T-helper 2 cell (primary cell): ENCODE measurements around the gene CYP8B1.

Source experiments
- DNase-seq, 5 experiments: peaks; one replicate each; pipeline versions ENCODE4 v3.0.0 to v3.0.0-alpha.2; 2012 to 2022

Gene CYP8B1

DNA sequence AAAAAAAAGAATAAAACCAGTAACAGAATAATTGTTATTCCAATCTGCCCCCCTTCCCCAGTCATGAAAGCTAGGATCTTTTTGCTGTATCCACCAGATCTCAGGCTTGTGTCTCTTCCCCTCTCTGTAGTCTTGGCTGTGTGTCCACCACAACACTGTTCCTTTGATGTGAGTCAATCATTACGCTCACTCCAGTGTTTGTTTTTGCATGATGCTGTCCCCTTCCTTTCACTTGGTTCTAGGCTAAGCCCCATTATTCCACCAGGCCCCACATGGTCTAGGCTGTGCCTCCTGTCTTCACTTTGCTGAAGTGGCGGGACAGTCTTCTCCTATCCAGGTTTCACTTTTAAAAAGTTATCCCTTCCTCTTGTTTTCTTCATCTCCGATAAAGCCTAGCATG is 52.9 kb downstream of the CYP8B1 start:
- DNase-seq = no peak
